Measurements from ENCODE around the gene FBXW8.

Gene FBXW8

GRCh38 chr12:116982791-116983411 lies 72.2 kb downstream of the FBXW8 start:
- H3K4me3 ChIP-seq (ENCODE audit: low read depth, low read length): peak overlapping the region; percentile 35
- TF ChIP-seq CTCF (IDR thresholded peaks at IDR 0.05; ENCODE audit: low read depth, low read length): no peak

GRCh38 chr12:116984098-116984497 lies 73.3 kb downstream of the FBXW8 start:
- TF ChIP-seq CTCF (IDR thresholded peaks at IDR 0.05; ENCODE audit: low read depth, low read length): no peak
- H3K4me3 ChIP-seq (ENCODE audit: low read depth, low read length): no peak overlapping the region

- H3K4me3 ChIP-seq (ENCODE audit: low read depth, low read length): no peak overlapping the region
- no peak for TF ChIP-seq CTCF (IDR thresholded peaks at IDR 0.05; ENCODE audit: low read depth, low read length)
These were observed 79.6 kb downstream of the FBXW8 start for GRCh38 chr12:116990329-116990728.

GRCh38 chr12:116990971-116991966 lies 80.5 kb downstream of the FBXW8 start:
- H3K4me3 ChIP-seq (ENCODE audit: low read depth, low read length): no peak overlapping the region
- TF ChIP-seq CTCF (IDR thresholded peaks at IDR 0.05; ENCODE audit: low read depth, low read length): no peak

- no peak for TF ChIP-seq CTCF (IDR thresholded peaks at IDR 0.05; ENCODE audit: low read depth, low read length)
- no peak overlapping the region for H3K4me3 ChIP-seq (ENCODE audit: low read depth, low read length)
These were observed 85.3 kb downstream of the FBXW8 start for GRCh38 chr12:116996093-116996492.

- no peak for TF ChIP-seq CTCF (IDR thresholded peaks at IDR 0.05; ENCODE audit: low read depth, low read length)
- H3K4me3 ChIP-seq (ENCODE audit: low read depth, low read length): no peak overlapping the region
These were observed 85.9 kb downstream of the FBXW8 start for GRCh38 chr12:116996621-116997020.

GRCh38 chr12:116999066-116999465 lies 88.3 kb downstream of the FBXW8 start:
- no peak for TF ChIP-seq CTCF (IDR thresholded peaks at IDR 0.05; ENCODE audit: low read depth, low read length)
- H3K4me3 ChIP-seq (ENCODE audit: low read depth, low read length): no peak overlapping the region

All from WI38 (cell line).